DND-41 (cell line): ENCODE data around the gene RELL2.

Experiments used
- CTCF ChIP-seq: IDR thresholded peaks from 2 replicates; pipeline ENCODE4 v1.5.1; 2012; ENCODE audit warnings: borderline replicate concordance, low read length, moderate library complexity, mild to moderate bottlenecking; ENCODE audit not compliant: poor library complexity, severe bottlenecking; ENCODE audit errors: extremely low read depth
- EZH2 ChIP-seq: IDR thresholded peaks from 3 replicates; pipeline ENCODE4 v1.6.1; 2012; ENCODE audit warnings: borderline replicate concordance, low read depth, mild to moderate bottlenecking, moderate library complexity, low read length, inconsistent platforms; ENCODE audit not compliant: severe bottlenecking

- no peak for TF ChIP-seq CTCF
- no peak for TF ChIP-seq EZH2
Measured at GRCh38 chr5:141608046-141608445, 28.8 kb upstream of the RELL2 start.
